Renal pelvis (tissue), 4 donors: Measurements from ENCODE around the gene PDLIM1. TPM values are rescaled to one million over a fixed set of nuclear protein-coding genes. Genes with fewer than 3 reads are reported as not detected.
"Not testable (repeated sequence)": the region's sequence is repeated elsewhere in the genome, so short reads cannot be mapped to it uniquely, and the experiment has no call there.

ENCODE experiments used
- DNase-seq: peaks from one replicate; pipeline ENCODE4 v3.0.0-alpha.2; 2013
- polyA plus RNA-seq, 3 donors: library from polyadenylated mRNA; unstranded; fragments of 120-200 nt; gene quantifications; one replicate each; pipeline ENCODE4 v1.2.1, GENCODE V29; 2013; ENCODE audit not compliant: insufficient read length in 3 of 3

The PDLIM1 gene
- polyA plus RNA-seq, 3 donors: 63.3 to 84.3 (median 83.7) TPM

DNA sequence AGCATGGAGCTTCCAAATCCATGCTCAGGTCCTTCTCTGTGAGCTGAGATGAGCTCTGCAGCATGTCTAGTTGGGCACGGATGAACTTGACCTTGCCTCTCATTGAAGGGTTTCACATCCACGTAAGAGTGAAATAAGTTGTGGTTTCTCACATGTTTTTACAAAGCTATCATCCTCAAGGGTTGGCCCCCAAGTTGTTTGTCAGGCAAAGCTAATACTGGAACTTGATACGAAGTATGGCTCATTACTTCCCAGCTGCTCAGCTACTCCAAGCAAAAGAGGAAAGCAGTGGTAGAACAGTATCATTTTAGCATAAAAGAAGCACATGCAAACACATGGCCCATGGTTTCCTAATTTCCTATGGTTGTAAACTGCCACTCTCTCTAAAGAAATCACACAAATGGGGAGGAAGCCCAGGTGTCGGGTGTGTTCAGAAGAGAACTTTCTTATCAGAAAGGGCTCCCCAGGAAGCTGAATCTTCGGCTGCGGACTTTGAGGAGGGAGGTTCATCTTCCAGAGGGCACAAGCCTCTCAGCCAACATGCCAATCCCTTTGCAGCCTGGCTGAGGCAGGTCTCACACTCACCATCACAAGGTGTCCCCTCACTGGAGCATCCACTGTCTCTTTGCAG is 45.3 kb downstream of the PDLIM1 start:
- DNase-seq: peak; percentile 55

DNA sequence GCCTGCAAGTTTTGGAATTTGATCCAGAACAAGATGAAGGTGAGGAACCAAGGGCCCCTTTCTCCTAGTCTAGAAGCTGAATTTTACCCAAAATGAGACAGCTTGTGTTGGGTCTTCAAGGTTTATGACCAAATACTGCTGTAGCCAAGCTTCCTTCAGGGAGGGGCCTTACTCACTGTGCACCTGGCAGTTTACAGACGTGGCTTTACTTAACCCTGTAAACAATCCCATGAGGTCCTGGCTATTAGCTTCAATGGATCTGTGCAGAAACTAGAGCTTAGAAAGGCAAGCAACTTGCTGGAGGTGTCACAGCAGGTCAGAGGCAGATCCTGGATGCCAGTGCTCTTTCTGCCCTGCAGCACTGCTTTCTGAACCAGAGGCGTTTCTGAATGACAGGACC is 46.7 kb downstream of the PDLIM1 start:
- no peak for DNase-seq

DNA sequence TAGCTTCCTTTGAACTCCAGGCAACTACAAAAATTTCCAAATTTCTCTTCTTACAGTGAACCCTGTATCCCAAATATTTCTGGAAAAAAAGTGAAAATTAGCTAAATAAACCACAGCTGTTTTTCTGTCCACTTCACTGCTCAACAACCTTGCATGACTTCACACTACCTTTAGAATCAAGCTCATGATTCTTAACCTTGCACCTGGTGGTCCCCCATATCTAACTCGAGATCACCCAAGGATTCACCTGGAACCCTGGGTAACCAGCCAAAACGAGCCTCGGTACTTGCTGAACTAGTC is 47.5 kb downstream of the PDLIM1 start:
- no peak for DNase-seq

DNA sequence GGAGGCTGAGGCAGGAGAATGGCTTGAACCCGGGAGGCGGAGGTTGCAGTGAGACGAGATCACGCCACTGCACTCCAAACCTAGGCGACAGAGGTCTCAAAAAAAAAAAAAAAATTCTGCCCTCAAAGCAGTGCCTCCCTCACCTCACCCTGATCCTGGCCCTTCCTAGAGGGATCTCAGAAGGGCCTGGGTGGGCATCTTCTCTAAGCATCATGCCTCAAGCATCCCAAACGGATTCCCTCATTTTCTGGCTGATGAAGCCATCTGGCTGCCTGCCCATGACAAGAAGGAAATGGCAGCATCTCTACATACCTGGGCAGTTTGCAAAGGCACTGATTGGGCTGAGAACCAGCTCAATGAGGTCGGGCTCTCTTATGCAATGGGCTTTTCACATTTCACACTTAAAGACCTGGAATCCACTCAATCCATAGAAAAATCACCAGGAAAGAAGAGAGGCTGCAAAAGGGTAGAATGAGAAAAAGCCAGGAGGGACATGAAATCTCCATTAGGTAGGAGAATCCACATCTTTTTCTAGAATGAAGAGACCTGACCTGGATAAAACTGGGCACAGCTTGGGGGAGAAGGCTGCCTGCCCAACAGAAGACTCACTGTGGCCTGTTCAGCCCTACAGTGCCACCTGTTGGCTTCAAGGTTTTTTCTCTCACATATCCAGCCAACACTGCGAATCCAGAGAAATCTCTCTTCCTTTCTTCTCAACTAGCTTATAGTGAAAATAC is 48.1 kb downstream of the PDLIM1 start:
- no peak for DNase-seq

DNA sequence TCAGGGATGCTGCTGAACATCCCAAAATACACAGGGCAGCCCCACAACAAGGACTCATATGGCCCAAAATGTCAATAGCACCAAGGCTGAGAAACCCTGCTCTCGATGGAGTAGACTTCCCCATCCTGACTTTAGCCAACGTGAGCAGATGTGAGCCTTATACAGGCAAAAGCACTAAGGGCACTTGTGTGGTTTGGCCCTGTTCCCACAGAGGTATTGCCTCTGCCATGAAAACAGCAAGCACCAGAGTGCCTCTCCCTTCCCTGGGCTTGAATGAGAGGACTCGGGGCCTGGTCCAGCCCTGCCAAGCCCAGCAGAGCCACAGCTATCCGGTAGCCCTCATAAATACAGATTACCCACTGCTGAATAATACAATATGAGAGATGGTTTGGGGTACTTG is 49.3 kb downstream of the PDLIM1 start:
- no peak for DNase-seq

DNA sequence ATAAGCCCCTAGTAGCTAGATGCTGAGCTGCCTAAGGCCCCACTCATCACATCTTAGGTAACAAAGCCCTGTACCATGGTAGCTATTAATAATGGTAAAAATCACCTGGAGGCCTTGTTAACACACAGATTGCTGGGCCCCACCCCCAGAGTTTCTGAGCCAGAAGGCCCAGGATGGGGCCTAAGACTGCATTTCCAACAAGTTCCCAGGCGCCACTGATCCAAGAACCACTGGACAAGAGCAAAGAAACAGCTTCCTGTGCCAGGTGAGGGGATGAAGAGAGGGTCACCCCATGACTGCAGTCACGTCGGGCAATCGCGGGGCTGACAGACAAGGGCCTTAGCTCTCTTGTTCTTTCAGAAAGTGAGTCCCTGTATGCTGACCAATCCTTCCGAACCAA is 50.0 kb downstream of the PDLIM1 start:
- no peak for DNase-seq

DNA sequence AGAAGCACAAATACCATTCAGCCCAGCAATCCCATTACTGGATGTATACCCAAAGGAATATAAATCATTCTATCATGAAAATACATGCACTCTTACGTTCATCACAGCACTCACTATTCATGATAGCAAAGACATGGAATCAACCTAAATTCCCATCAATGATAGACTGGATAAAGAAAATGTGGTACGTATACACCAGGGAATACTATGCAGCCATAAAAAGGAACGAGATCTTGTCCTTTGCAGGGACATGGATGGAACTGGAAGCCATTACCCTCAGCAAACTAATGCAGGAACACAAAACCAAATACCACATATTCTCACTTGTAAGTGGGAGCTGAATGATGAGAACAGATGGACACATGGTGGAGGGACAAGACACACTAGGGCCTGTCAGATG is 50.7 kb downstream of the PDLIM1 start:
- not testable (repeated sequence) for DNase-seq

DNA sequence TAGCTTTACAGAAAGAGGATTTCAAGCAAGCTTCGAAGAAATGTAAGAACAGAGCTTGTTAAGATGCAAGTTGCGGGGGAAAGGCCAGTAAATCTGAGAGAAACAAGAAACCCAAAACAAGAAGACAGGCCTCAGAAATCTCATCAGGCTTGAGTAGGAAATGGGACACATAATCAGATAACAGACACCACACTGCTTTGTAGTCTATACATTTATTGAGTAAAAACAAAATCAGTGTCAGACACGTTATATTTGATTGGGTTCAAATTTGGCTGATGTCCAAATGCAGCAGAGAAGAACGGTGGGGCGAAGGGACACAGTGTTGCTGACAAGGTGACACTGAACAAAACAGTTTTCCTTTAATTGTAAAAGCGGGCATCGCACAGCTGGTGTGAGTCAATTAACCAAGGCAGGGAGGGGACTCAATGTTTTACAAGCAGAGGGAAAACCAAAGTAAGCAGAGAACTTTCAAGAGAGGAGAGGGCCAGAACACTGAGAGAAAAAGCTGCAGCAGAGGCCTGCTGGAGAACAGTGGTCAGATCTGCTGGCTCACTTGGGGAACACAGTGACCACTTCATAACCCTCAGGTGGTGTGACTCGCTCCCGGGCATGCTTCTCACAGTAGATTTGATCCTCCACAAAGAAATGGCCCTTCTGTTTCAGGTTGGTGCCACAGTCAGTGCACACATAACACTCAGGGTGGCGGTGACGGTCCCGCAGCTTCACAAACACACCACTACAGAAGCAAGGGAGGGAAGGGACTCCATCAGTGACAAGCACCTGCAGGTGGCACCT is 53.2 kb downstream of the PDLIM1 start:
- DNase-seq: no peak

DNA sequence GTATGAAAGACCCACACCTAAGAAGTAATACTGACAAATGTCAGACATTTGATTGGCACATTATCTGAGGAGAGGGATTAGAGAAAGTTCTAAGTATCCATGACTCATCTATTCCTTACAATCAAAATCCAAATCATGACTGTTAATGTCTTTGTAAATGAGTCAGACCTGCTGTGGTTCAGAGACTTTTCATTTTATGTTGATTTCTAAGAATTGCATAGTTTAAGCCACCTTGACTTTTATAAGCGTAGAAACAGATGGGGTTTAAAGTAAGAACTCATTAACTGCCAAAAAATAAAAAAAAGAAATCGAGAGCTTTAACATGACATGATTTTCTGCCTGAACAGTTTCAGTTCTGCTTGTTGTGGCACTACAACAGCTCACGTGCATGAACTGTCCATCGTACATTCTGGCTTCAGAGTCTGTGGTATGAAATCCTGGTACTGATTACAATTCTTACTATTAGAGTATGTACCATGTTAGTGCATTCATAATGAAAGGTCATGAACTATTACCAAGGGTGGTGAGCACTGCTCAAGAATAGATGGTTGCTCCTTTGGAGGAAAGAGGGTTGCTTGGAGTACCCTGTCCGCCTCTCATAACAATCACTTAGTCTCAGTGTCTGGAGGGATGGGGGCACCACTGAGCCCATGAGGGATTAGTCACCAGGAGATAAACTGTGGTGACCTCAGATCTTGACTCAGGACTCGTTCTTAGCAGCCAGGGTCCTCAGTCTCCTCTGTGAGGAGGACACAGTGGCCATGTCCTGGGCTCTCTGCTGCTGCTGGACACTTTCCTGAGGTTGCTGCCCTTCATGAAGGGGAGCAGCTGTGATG is 54.5 kb downstream of the PDLIM1 start:
- no peak for DNase-seq

DNA sequence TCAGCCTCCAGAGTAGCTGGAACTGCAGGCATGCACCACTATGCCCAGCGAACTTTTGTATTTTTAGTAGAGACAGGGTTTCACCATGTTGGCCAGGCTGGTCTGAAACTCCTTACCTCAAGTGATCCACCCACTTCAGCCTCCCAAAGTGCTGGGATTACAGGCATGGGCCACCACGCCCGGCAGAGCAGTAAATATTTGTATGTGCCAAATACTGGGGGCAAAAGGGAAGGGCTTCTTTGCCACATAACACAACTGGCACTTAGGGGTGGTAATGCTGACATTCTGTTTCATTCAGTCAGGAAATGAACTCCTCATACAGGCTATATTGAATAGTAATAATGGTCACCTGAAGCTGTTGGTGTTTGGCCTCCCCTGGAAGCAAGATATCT is 55.1 kb downstream of the PDLIM1 start:
- DNase-seq: no peak

DNA sequence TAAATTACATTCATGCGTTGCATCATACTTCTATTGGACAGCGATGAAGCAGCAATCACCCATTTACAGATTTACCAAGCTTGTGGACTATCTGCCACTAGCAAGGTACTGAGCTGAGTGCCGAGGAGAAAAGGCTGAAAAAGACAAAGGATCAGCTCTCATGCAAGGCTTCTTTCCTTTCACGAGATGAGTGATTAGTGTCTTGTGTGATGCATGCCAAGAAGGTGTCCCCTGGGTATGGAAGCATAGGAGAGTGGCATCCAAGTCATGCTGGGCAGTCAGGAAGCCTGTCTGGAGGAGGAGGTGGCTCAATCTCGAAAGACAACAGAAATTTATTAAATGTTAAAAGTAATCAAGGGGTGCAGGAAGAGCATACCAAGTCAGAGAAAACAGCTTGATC is 55.9 kb downstream of the PDLIM1 start:
- no peak for DNase-seq

DNA sequence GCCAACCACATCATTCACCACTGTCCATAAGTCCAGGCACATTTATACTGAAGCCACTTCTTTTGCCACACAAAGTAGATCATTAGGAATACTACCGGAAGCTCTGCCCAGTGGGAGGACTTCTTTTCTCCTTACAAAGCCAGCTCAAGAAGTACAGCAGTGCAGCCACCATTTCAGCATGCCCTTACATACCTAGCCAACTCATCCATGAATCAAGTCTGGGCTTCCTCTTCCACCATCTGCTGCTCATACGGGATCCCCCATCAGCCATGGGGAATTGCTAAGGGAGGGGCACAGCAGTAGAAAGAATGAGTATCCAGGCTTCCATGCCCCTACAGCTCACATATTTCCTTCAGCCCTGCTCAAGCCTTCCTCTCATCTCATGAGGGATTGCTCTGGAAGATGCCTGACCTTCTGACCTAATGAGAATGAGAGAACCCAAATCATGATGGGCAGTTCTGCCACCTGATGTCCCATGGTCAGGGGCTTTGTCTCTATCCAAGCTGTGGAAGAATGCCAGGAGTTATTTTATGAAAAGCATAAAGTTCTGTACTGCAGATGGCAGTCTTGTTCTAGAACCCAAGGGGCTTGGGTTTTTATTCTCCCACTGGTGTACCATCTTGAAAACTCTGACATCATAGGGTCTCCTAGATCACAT is 57.3 kb downstream of the PDLIM1 start:
- no peak for DNase-seq

DNA sequence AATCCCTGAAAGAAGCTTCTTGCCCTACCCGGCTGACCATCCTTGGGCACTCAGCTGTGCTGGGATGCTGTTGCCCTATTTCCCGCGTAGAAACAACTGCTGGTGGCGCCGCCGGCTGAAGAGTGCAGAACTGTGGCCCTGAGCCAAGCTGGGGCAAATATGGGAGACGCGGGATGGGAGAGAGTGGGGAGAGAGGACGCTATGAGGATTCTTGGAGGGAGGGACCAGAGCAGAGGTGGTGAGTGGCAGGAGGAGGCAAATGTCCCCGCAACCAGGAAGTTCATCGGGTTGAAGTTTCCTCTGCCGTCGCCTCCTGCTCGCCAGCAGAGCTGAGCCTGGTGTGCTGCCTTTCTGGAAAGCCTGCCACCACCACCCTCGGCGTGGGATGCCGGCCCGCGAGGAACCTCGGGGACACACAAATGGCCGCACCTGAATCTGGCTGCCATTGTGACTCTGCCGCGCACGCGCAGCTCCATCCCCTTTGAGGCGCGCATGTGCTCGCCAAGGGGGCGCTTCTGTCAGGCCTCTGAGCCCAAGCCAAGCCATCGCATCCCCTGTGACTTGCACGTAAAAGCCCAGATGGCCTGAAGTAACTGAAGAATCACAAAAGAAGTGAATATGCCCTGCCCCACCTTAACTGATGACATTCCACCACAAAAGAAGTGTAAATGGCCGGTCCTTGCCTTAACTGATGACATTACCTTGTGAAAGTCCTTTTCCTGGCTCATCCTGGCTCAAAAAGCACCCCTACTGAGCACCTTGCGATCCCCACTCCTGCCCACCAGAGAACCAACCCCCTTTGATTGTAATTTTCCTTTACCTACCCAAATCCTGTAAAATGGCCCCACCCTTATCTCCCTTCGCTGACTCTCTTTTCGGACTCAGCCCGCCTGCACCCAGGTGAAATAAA is 59.9 kb downstream of the PDLIM1 start:
- not testable (repeated sequence) for DNase-seq

DNA sequence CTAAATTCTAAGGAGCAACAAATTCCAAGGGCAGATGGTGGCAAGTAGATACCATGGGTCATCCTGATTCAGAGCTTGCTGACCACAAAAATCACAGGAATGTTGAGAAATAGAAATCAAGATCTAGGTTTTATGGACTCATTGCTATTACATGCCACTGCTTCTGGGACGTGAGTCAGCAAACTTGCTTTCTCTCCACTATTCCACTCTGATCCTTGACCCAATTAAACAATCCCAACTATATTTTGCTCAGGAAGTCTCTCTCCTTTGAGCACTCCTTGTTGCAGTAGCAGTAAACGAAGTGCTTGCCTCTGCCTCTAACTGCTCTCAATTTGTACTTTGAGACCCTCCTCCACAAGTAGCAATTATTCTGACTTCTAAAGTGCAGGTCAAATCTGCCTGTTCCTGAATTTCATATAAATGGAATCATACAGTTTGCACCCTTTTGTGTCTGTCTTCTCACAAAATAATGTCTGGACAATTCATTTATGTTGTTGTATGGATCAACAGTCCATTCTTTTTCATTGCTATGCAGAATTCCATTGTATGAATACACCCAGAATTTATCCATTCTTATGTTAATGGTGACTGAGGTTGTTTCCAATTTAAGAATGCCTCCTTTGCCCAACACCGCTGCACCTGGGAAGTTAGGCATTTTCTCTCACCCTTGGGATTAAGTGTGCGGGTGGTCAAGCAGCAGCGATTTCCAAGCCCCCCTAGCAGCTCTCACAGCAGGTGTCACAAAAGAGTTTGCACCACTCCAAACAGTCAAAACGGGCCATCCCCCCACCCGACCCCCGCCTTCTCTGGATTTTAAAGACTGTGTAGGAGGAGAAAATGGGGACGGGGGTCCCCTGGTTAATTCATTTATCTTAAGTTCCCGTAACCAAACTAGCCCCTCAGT is 60.8 kb downstream of the PDLIM1 start:
- no peak for DNase-seq

DNA sequence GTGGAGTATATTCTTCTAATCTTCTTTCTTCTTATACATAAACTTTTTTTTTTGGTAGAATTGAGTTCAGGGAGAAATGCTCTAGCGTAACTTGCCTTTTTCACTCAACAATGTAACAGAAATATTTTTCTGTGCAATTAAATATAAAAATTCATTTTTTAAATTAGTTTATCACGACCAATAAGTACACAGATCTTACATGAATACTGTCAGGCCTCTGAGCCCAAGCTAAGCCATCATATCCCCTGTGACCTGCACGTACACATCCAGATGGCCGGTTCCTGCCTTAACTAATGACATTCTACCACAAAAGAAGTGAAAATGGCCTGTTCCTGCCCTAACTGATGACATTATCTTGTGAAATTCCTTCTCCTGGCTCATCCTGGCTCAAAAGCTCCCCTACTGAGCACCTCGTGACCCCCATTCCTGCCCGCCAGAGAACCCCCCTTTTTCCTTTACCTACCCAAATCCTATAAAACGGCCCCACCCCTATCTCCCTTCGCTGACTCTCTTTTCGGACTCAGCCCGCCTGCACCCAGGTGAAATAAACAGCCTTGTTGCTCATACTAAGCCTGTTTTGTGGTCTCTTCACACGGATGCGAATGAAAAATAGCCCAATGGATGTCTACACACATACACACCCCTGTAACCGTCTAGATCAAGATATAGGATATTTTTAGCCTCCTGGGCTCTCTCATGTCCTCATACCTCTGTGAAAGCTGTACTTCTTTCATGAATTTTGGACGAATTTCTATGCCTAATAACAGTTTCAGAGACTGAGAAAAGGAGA is 61.7 kb downstream of the PDLIM1 start:
- DNase-seq: not testable (repeated sequence)

DNA sequence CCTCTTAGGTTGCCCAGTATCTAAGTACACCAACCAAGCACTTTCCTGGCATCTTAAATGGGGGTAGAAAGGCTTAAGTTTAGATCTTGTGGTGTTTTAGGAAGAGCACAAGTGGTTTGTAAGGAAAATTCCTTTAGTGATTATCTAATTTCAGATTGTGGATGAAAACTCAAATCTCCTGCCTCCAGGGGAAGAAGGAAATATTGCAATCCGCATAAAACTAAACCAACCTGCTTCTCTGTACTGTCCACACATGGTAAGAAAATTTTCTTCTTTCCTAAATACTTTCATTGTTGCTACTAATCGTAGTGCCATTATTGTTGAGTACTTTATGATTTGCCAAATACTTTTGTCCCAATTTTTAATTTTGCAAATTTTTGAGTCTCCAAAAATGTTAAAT is 65.7 kb downstream of the PDLIM1 start:
- DNase-seq: no peak

DNA sequence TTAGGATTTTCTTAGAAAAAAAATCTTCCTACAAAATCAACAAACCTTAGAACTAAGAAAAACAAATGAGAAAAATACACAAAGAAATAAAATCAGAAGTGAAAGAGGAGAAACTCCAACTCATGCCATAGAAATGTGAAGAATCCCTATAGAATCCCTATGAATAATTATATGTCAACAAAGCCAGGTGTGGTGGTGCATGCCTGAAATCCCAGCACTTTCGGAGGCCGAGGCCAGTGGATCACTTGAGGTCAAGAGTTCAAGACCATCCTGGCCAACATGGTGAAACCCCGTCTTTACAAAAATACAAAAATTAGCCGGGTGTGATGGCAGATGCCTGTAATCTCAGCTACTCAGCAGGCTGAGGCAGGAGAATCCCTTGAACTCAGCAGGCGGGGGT is 69.7 kb downstream of the PDLIM1 start:
- DNase-seq: no peak

DNA sequence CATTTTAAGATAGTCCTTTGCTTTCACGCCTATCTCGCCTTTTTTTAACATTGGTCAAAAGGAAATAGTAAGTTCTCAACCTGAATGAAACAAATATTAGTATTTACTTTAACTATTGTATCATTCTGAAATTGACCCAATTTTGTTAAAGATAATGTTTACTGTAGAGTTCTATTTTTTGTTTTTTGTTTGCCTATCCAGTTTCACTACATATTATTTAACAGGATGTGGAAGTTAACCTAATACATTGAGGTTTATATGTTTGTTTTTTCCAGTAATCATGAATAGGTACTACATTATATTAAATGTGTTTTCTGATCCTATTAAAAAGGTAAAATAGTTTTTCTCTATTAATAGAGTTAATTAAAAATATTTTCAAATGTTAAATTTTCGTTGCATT is 70.3 kb downstream of the PDLIM1 start:
- no peak for DNase-seq

DNA sequence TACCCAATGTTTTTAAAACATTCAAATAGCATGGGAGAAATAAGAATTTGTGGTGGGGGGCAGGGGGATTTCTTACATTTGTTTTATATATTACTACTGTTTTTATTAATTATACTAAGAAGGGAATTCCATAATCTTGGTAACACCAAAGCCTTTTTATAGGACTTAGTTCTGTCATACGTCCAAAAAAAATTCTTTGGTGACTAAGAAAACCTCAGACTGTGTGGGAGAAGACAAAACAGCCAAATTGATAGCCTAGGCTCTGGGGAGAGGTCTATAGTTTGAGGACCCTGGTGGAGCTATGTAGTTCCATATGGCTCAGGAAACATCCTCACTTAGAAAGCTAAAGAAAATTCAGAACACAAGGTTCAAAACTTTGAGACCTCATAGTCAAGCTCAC is 73.3 kb downstream of the PDLIM1 start:
- no peak for DNase-seq
